Lung microvascular endothelial cell (primary cell): ENCODE data around the gene OR8B3. TPM values are rescaled to one million over a fixed set of nuclear protein-coding genes. Genes with fewer than 3 reads are reported as not detected.
"Not testable (repeated sequence)": the region's sequence is repeated elsewhere in the genome, so short reads cannot be mapped to it uniquely, and the experiment has no call there.

Source experiments
- DNase-seq, 2 donors: peaks; one replicate each; pipeline versions ENCODE4 v3.0.0 to v3.0.0-alpha.2; 2010; ENCODE audit warnings: low read depth in 2 of 2
- total RNA-seq: library from RNA; depleted of rRNA; stranded (reverse); fragments of >200 nt; gene quantifications from 2 replicates; pipeline ENCODE4 v1.2.1, GENCODE V29; 2014

OR8B3 gene, protein sequence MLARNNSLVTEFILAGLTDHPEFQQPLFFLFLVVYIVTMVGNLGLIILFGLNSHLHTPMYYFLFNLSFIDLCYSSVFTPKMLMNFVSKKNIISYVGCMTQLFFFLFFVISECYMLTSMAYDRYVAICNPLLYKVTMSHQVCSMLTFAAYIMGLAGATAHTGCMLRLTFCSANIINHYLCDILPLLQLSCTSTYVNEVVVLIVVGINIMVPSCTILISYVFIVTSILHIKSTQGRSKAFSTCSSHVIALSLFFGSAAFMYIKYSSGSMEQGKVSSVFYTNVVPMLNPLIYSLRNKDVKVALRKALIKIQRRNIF
- not detected in 2 replicates for total RNA-seq

DNA sequence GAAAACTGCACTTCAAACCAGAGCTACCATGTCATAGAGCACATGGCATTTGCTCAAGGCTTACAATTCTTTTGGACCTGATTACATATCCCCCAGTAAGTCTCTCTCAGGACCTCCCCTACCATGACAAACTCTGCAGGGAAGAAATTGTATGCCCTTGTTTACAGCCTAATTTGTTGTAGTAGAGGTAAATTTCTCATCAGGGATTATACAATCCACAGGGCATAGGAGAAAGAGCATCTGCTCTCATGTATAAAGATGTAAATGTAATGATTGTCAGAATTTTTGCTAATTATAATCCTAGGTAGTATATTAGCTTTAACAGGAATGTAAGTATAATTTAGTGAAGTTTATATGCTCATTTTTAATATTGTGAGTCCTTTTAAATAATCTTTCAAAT is at the start of gene OR8B3:
Gene OR8B3, minus strand, starts transcription at position 101 of the 400 bp plus-strand sequence. CDS start 1,673 bp downstream, outside the sequence.
- DNase-seq = no peak

- no peak for DNase-seq
Measured at GRCh38 chr11:124446916-124447315, 48.1 kb upstream of the OR8B3 start.

DNA sequence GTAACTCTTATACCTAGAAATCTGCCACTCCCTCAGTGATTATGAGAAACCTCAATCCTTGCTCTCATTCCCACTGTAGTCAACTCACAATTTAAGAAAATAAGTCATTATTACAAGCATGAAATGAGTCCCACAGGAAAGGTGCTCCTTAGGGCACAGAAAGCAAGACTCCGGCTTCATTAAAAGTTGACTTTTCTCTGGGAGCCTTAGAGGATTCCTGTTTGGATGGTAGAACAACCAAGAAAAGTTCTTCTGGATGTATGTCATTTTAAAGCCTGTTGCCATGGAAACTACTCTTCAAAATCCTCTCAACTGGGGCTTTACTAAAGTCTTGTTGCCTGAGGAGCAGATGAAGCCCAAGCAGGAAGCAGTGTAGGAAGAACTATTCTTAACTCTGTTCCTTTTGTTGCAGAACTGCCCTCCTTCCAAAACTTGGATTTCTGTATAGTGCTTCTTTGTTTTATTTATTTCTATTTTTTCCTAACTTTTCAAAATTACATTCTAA is 46.9 kb upstream of the OR8B3 start, which contains the start of gene OR8B8:
Gene OR8B8, minus strand, starts transcription at position 51 of the 505 bp plus-strand sequence. CDS start 4,611 bp downstream, outside the sequence.
- no peak for DNase-seq

GRCh38 chr11:124442847-124443246 is 44.0 kb upstream of the OR8B3 start:
- DNase-seq = no peak

DNA sequence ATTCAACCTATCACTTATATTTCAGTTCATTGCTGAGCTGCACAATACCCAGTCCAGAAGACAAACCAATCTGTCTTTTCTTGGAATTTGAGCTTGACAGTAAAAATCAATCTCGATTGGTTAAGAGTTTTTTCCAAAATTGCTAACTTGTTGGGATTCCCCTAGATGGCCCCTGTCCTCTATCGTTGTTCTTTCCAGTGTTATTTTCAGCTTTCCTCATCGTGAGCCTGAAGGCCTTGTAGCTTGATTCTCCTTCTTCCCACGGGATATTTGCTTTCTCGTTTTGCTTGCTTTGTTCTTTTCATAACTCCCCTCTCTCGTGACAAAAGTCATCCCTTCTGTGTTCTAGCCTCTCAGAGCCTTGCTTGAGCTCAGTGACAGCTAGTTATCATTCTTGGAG is 43.6 kb upstream of the OR8B3 start:
- peak in 1 of 2 donors; percentile 3 for DNase-seq

GRCh38 chr11:124441519-124441918 is 42.7 kb upstream of the OR8B3 start:
- no peak for DNase-seq

GRCh38 chr11:124441081-124441480 is 42.3 kb upstream of the OR8B3 start:
- DNase-seq = no peak

DNA sequence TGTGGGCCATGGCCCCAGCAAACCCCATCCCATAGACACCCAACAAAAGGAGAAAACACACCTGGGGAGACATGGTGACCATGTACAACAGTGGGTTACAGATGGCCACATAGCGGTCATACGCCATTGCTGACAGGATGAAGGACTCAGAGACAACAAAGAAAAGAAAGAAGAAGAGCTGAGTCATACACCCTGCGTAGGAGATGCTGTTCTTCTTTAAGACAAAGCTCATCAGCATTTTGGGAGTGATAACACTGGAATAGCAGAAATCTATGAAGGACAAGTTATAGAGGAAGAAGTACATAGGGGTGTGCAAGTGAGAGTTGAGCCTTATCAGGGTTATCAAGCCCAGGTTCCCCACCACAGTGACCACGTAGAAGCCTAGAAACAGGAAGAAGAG is 41.8 kb upstream of the OR8B3 start:
- no peak for DNase-seq

DNA sequence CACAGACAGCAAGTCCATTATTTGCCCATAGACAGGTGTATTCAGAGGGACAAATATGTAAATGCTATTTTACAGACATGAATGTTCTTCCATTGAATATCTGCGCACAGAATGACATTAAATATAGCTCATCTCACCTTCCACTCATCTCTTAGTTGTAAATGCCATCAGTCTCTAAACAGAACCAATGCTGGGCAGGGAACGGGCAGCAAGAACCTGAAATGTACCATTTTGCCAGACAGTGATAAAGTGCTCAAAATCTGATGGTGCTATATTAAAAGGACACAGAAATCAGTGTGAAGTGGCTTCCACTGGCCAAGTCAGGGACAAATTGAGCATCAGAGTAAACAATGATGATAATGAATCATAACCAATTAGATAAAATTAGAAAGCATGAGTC is 35.9 kb upstream of the OR8B3 start:
- no peak for DNase-seq

DNA sequence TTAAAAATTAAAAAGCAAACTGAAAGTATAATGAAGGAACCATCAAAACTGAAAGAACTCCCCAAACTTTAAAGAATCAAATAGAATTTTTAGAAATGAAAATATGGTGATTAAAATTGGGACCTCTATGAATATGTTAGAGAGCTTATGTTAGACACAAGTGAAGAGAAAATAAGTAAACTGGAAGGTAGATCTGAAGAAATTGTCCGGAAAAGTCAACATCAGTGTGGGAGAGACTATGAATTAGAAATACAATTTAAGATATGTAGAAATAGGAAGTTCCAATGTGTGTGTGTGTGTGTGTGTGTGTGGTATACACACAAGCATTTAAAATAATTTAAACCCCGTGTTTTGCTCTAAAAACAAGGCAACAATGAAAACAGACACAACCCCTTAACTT is 30.8 kb upstream of the OR8B3 start:
- no peak for DNase-seq

DNA sequence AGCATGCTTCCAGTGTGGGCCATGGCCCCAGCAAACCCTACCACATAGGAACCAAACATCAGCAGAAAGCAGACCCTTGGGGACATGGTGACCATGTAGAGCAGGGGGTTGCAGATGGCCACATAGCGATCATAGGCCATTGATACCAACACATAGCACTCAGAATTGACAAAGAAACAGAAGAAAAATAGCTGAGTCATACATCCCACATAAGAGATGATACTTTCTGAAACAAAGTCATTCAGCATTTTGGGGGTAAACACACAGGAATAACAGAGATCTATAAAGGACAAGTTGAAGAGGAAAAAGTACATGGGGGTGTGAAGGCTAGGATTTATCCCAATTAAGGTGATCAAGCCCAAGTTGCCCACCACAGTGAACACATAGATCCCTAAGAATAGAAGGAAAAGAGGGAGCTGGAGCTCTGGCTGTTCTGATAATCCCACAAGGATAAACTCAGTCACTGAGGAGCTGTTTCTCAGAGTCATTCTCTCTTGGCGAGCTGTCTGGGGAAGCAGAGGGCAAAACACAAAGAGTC is 25.6 kb upstream of the OR8B3 start, which contains the start of gene OR8B4:
Gene OR8B4, minus strand, starts transcription at position 488 of the 538 bp plus-strand sequence. Its CDS starts 0 bp downstream, at position 488.
- DNase-seq = no peak

DNA sequence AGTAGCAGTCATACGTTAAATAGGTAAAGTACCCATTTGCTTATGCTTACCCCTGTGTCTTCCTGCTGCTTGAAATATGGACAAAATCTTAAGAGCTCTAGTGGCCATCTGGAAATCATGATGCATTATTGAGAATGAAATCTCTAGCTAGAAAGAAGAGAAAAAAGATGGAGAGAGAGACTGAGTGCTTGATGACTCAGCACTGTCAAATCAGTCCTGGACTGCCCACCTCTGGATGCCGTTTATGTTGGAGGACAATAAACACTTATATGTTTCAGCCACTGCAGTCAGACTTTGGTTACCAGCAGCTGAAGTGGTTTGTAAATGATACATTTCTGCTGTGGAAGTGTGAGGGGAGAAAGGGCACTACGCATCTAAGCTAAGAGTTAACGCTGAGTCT is 22.2 kb upstream of the OR8B3 start:
- DNase-seq = no peak

DNA sequence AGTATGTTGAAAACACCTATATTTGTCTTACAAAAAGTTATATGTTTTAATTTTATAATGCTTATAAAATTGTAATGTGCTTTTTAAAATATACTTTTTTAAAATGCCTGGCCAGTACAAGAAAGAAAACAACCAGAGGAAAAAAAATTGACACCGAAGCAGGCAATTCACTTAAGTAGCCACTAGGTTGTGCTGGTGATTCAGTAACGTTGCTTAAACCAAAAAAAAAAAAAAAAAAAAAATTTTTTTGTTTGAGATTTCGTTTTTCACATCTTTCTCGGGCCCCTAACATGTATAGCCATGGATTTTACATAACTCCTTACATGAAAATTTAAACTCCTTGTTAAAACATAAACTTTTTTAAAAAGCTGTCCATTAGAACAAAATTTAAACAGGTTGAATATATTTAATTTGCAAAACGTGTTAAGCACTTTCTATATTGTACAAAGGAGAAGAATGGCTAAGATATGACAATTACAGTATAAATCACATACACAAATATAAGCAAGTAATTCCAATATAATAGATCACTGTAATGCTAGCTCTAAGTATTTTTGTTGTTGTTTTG is 16.6 kb upstream of the OR8B3 start:
- DNase-seq = peak; percentile 75 to 81

DNA sequence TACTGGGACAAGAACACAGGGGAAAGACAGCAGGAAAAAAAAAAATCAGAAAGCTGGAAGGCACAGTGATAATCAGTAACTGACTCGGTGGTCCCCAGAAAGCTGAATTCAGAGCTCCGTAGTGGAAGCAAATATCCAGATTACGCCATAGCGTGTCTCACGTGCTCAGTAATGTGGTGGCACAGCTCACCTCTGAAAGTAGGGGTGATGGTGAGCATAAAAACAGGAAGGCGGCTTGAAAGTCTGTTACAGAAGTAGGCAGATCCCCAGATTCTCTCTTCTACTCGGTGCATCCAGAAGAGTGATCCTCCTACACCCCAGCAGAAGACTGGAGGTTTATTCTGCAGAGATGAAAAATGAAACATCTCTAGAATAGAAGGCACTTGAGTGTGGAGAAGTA is 11.1 kb upstream of the OR8B3 start:
- no peak for DNase-seq

DNA sequence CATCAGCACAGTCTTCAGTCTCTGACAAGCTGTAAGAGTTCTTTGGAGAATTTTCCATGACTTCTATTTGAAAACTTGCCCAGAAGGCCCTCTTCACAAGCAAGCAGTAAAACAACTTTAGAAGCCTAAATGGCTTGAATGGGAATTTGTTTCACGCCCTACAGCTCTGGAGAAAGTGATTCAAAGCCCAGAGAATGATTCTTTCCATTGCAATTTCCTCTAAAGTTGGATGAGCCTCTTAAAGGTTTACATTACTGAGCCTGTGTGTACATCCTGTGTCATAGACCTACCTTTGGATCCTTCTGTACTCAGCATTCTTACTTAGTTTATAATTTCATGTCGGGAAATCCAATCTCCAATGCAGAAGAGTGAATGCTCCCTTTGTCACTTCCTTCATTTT is 6.8 kb upstream of the OR8B3 start:
- DNase-seq = peak in 1 of 2 donors; percentile 62

DNA sequence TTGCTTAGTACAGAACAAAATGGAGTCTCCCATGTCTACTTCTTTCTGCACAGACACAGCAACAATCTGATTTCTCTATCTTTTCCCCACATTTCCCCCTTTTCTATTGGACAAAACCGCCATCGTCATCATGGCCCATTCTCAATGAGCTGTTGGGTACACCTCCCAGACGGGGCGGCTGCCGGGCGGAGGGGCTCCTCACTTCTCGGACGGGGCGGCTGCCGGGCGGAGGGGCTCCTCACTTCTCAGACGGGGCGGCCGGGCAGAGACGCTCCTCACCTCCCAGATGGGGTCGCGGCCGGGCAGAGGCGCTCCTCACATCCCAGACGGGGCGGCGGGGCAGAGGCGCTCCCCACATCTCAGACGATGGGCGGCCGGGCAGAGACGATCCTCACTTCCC is 4.4 kb upstream of the OR8B3 start:
- not testable (repeated sequence) for DNase-seq

DNA sequence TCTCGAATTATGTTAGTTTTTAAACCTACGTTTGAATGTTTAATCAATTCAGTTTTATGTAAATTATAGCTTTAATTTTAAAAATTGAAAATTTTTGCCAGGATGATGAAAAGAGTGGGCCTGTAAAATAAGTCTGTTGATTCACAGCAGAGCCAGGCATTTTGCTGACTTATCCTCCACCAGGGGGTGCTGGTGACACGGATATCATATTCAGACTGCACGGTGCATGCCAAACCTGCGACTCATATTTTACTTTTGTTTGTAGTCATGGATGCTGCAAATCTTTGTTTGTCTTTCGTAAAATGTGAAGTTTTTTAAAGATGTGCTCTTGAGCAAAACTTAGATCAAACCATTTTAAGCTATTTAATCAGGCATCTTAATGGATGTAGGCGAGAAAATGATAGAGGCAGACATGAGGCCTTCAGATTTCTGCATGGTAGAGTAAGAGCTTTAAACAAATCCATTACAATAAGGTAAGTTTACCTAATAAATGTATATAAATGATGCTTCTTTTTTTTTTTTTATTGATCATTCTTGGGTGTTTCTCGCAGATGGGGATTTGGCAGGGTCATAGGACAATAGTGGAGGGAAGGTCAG is 3.6 kb upstream of the OR8B3 start:
- DNase-seq = peak; percentile 77 to 83

GRCh38 chr11:124396847-124397246 is 2.0 kb downstream of the OR8B3 start:
- DNase-seq = not testable (repeated sequence)

DNA sequence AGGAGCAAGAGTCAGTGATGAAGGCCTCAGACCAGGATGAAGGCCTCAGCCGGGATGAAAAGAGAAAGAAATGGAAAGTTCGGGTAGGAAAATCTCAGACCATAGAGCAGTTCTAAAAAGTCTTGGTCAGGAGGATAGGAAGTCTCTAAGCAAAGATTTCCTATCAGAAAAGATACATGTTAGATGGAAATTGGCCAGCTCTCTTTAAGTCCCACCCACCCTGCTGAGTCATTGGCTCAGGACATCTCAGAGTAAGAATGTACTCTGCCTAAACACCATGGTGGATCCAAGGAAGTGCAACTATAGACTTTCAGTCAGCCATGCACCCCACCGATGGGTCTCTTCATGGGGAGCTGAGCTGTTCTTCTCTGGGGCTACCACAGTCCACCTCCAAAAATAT is 4.4 kb downstream of the OR8B3 start:
- peak in 1 of 2 donors; percentile 39 for DNase-seq

GRCh38 chr11:124384399-124384798 is 14.4 kb downstream of the OR8B3 start, which contains the start of gene OR8B2:
OR8B2 (minus strand) TSS chr11:124384499; CDS start chr11:124383343, 1,156 bp downstream.
- DNase-seq = no peak

GRCh38 chr11:124382857-124383256 is 16.0 kb downstream of the OR8B3 start:
- DNase-seq = not testable (repeated sequence)

DNA sequence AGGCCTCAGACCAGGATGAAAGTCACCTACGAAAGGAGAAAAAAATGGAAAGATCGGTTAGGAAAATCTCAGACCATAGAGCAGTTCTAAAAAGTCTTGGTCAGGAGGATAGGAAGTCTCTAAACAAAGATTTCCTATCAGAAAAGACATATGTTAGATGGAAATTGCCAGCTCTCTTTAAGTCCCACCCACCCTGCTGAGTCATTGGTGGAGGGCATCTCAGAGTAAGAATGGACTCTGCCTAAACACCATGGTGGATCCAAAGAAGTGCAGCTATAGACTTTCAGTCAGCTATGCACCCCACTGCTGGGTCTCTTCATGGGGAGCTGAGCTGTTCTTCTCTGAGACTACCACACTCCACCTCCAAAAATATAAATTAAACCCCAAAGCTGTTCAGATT is 18.2 kb downstream of the OR8B3 start:
- DNase-seq = no peak
